Panc1 (cell line): ENCODE data around the gene ASCC2. TPM values are rescaled to one million over a fixed set of nuclear protein-coding genes. Genes with fewer than 3 reads are reported as not detected.

ENCODE experiments used
- ATAC-seq: fragments of 200-7000 bp; cut with Tn5 transposase; 2 replicates; pipeline ENCODE4 v1.9.1; 2020; ENCODE audit warnings: mild to moderate bottlenecking, moderate library complexity
- BruUV-seq: library from RNA; stranded (reverse); fragments of 400-500 nt; replicated peaks from 2 replicates; lab custom pipeline; 2021; lab: Mats Ljungman, UMichigan
- CTCF ChIA-PET: fragments of 300-600 bp; sonication (Branson Sonifier 250); formaldehyde crosslinking; loops from one replicate; lab custom pipeline; 2022; ENCODE audit warnings: antibody characterized with exemption; lab: Charles Lee
- POLR2A ChIA-PET: fragments of 300-600 bp; sonication (Branson Sonifier 250); formaldehyde crosslinking; loops from one replicate; lab custom pipeline; 2022; ENCODE audit warnings: antibody characterized with exemption; lab: Charles Lee
- DNase-seq: peaks from one replicate; pipeline ENCODE4 v3.0.0-alpha.2; 2010; ENCODE audit warnings: low read depth, low spot score
- H3K27ac ChIP-seq: 2 replicates; pipeline ENCODE4 v1.5.1; 2011; ENCODE audit warnings: mild to moderate bottlenecking, low read length, inconsistent platforms
- H3K27me3 ChIP-seq: fragments of 200-500 bp; sonication (Bioruptor generic); 2 replicates; pipeline ENCODE4 v1.6.0; 2014; ENCODE audit warnings: low read length, inconsistent platforms; ENCODE audit not compliant: control insufficient read depth, insufficient read depth
- H3K36me3 ChIP-seq: fragments of 200-500 bp; sonication (Bioruptor generic); 2 replicates; pipeline ENCODE4 v1.5.1; 2014; ENCODE audit warnings: inconsistent platforms, mild to moderate bottlenecking, low read length, moderate library complexity; ENCODE audit not compliant: control insufficient read depth, insufficient read depth
- H3K4me1 ChIP-seq: 2 replicates; pipeline ENCODE4 v1.5.1; 2011; ENCODE audit warnings: inconsistent platforms, mild to moderate bottlenecking, low read length, moderate library complexity; ENCODE audit not compliant: control insufficient read depth, insufficient read depth
- H3K4me3 ChIP-seq, 2 experiments: 2 replicates each; pipeline ENCODE4 v1.5.1; 2011 to 2012; ENCODE audit warnings: low read depth in 2 of 2, low read length in 2 of 2, mild to moderate bottlenecking in 2 of 2, inconsistent platforms in 1 of 2, moderate library complexity in 1 of 2
- H3K9me3 ChIP-seq: fragments of 200-500 bp; sonication (Bioruptor generic); 2 replicates; pipeline ENCODE4 v1.5.1; 2014; ENCODE audit warnings: low read depth, mild to moderate bottlenecking, inconsistent platforms, low read length, moderate library complexity; ENCODE audit not compliant: control insufficient read depth, insufficient read depth
- CTCF ChIP-seq: fragments of 450-650 bp; IDR thresholded peaks from 2 replicates; pipeline ENCODE4 v1.5.1; 2017; ENCODE audit warnings: mild to moderate bottlenecking
- POLR2AphosphoS5 ChIP-seq: IDR thresholded peaks from 2 replicates; pipeline ENCODE4 v1.6.1; 2012; ENCODE audit warnings: mild to moderate bottlenecking, low read depth, low read length, moderate library complexity
- REST ChIP-seq, 2 experiments: IDR thresholded peaks; 2 replicates each; pipeline ENCODE4 v1.6.1; 2011 to 2012; ENCODE audit warnings: low read depth in 2 of 2, control low read depth in 1 of 2, low read length in 1 of 2, mild to moderate bottlenecking in 1 of 2, moderate library complexity in 1 of 2; ENCODE audit not compliant: insufficient read depth in 1 of 2
- SIN3A ChIP-seq: IDR thresholded peaks from 2 replicates; pipeline ENCODE4 v1.6.1; 2012; ENCODE audit warnings: low read depth, mild to moderate bottlenecking, low read length, moderate library complexity, borderline replicate concordance; ENCODE audit not compliant: insufficient read depth
- TCF7L2 ChIP-seq: IDR thresholded peaks from 2 replicates; pipeline ENCODE4 v1.6.1; 2011; ENCODE audit warnings: mild to moderate bottlenecking, low read depth, low read length, inconsistent platforms
- in situ Hi-C: cut with HindIII; loops from 2 replicates; pipeline ENCODE4 v1.10.0; 2016; ENCODE audit warnings: low sequenced_read_pairs, low pct_unique_long_range_greater_than_20kb
- intact Hi-C: fragments of 100-400 bp; cut with micrococcal nuclease; formaldehyde crosslinking; loops from one replicate; pipeline ENCODE4 v1.10.0; 2022; ENCODE audit not compliant: unreplicated experiment
- total RNA-seq: library from RNA; stranded (reverse); gene quantifications from one replicate; pipeline ENCODE4 v1.2.1, GENCODE V29; 2021; ENCODE audit not compliant: unreplicated experiment

ASCC2 gene
- total RNA-seq, 1 experiment from 2014 or later = 52.0 TPM

- CTCF ChIA-PET = no interaction called here
- Histone ChIP-seq H3K27ac (no peak overlapping the region), H3K9me3 (no peaks in the 10 kb centered on the region), H3K27me3 (no peaks in the 10 kb centered on the region), H3K4me3 (no peak overlapping the region), H3K36me3 (no peaks in the 10 kb centered on the region), H3K4me1 (peaks cover 11% of the 10 kb centered on the region)
- intact Hi-C loops = no loop called here
- POLR2A ChIA-PET = no interaction called here
- in situ Hi-C loops = no loop called here
- ATAC-seq = no peak
- no peak for DNase-seq
- TF ChIP-seq REST (IDR thresholded peaks at IDR 0.05; ENCODE audit: insufficient read depth in 1 of 2, low read depth in 2 of 2, low read length in 1 of 2) = no peak
- TF ChIP-seq TCF7L2 = no peak
- TF ChIP-seq CTCF = no peak
- no TSS peak for BruUV-seq
Observed at GRCh38 chr22:29885610-29886009, 47.5 kb upstream of the ASCC2 start.

GRCh38 chr22:29883775-29884097 is 45.7 kb upstream of the ASCC2 start:
- in situ Hi-C loops = no loop called here
- intact Hi-C loops = no loop called here
- peak overlapping the region; percentile 73 for H3K27ac ChIP-seq
- TF ChIP-seq POLR2AphosphoS5 = no peak
- TF ChIP-seq TCF7L2 = no peak
- no peak for TF ChIP-seq REST (IDR thresholded peaks at IDR 0.05; ENCODE audit: insufficient read depth in 1 of 2, low read depth in 2 of 2, low read length in 1 of 2)
- TF ChIP-seq SIN3A = no peak
- TF ChIP-seq CTCF = no peak; the same call in 1 of the 2 replicates
- no peak for DNase-seq
- ChIA-PET POLR2A (no interaction called here), CTCF (interaction anchor here (0.6 to 0.7 kb wide), 3 partner anchors 19 to 64 kb away, joined by 3 to 5 read pairs (median 3); no protein-coding TSS in a partner anchor)
- H3K9me3 ChIP-seq = no peaks in the 10 kb centered on the region
- no TSS peak for BruUV-seq
- H3K36me3 ChIP-seq = no peaks in the 10 kb centered on the region
- peak overlapping the region; percentile 73 to 77 for H3K4me3 ChIP-seq
- no peaks in the 10 kb centered on the region for H3K27me3 ChIP-seq
- peaks cover 11% of the 10 kb centered on the region for H3K4me1 ChIP-seq
- ATAC-seq = no peak; the same call in 1 of the 2 replicates
